Endothelial cell of umbilical vein (primary cell): ENCODE results near the gene HEYL. TPM values are rescaled to one million over a fixed set of nuclear protein-coding genes. Genes with fewer than 3 reads are reported as not detected.

Experiments used
- BruUV-seq: library from RNA; stranded (reverse); fragments of 400-500 nt; replicated peaks from 2 replicates; lab custom pipeline; 2021; lab: Mats Ljungman, UMichigan
- CTCF ChIA-PET: fragments of 300-600, 350-600 bp; sonication (Branson Sonifier 250); formaldehyde crosslinking; loops from one replicate; lab custom pipeline; 2021; ENCODE audit warnings: antibody characterized with exemption, inconsistent platforms; lab: Charles Lee
- POLR2A ChIA-PET: fragments of 300-600, 350-600 bp; sonication (Branson Sonifier 250); formaldehyde crosslinking; loops from one replicate; lab custom pipeline; 2021; ENCODE audit warnings: antibody characterized with exemption, inconsistent platforms; lab: Charles Lee
- DNase-seq: peaks from one replicate; pipeline ENCODE4 v3.0.0-alpha.2; 2011; ENCODE audit warnings: low read depth, low spot score
- FAIRE-seq: peaks from 2 replicates; lab custom pipeline; 2011; peaks lifted over from hg19 to GRCh38; lab: Jason Lieb, UNC
- H2AFZ ChIP-seq: 2 replicates; pipeline ENCODE4 v1.6.0; 2012; ENCODE audit warnings: low read depth, low read length, control low read depth, inconsistent platforms
- H3K27ac ChIP-seq: 2 replicates; pipeline ENCODE4 v1.5.1; 2011; ENCODE audit warnings: low read depth, mild to moderate bottlenecking, control low read depth, low read length, moderate library complexity; ENCODE audit not compliant: insufficient read depth
- H3K27me3 ChIP-seq, 2 experiments: 2 replicates each; pipeline versions ENCODE4 v1.6.0 to v1.6.1; 2011; ENCODE audit warnings: low read length in 2 of 2, mixed read lengths in 1 of 2; ENCODE audit not compliant: control insufficient read depth in 2 of 2, insufficient read depth in 2 of 2
- H3K36me3 ChIP-seq, 2 experiments: 2 replicates in 1 of 2; 3 replicates in 1 of 2; pipeline ENCODE4 v1.5.1; 2011; ENCODE audit warnings: low read length in 2 of 2, mild to moderate bottlenecking in 1 of 2, moderate library complexity in 1 of 2; ENCODE audit not compliant: control insufficient read depth in 2 of 2, insufficient read depth in 2 of 2; ENCODE audit errors: extremely low read depth in 1 of 2
- H3K4me1 ChIP-seq: 3 replicates; pipeline ENCODE4 v1.5.1; 2011; ENCODE audit warnings: mild to moderate bottlenecking, low read length; ENCODE audit not compliant: control insufficient read depth, insufficient read depth; ENCODE audit errors: extremely low read depth
- H3K4me2 ChIP-seq: 2 replicates; pipeline ENCODE4 v1.6.1; 2011; ENCODE audit warnings: low read length, control low read depth, mixed read lengths; ENCODE audit not compliant: insufficient read depth
- H3K4me3 ChIP-seq, 3 experiments: fragments of 200-600 bp in 1 of 3; sonication (generic), shearing (Covaris generic) in 1 of 3; replicated peaks in 1 of 3; 2 replicates each; pipeline ENCODE4 v1.5.1; 2011 to 2016; ENCODE audit warnings: control low read depth in 3 of 3, low read length in 3 of 3, mild to moderate bottlenecking in 2 of 3, inconsistent platforms in 1 of 3, low read depth in 1 of 3, moderate library complexity in 1 of 3; ENCODE audit not compliant: insufficient read depth in 1 of 3
- H3K79me2 ChIP-seq: 2 replicates; pipeline ENCODE4 v1.6.0; 2012; ENCODE audit warnings: low read length, inconsistent platforms; ENCODE audit not compliant: control insufficient read depth, insufficient read depth
- H3K9ac ChIP-seq: replicated peaks from 2 replicates; pipeline ENCODE3; 2011; ENCODE audit warnings: low read length, control low read depth; ENCODE audit not compliant: insufficient read depth; ENCODE audit errors: extremely low read depth
- H3K9me1 ChIP-seq: replicated peaks from 3 replicates; pipeline ENCODE4 v1.6.0; 2011; ENCODE audit warnings: mild to moderate bottlenecking, low read length; ENCODE audit not compliant: control insufficient read depth, insufficient read depth; ENCODE audit errors: extremely low read depth
- H3K9me3 ChIP-seq: replicated peaks from 2 replicates; pipeline ENCODE4 v1.5.1; 2012; ENCODE audit warnings: low read length, inconsistent platforms; ENCODE audit not compliant: control insufficient read depth, insufficient read depth
- H4K20me1 ChIP-seq: replicated peaks from 2 replicates; pipeline ENCODE3; 2011; ENCODE audit warnings: mild to moderate bottlenecking, low read length; ENCODE audit not compliant: control insufficient read depth, insufficient read depth; ENCODE audit errors: extremely low read depth
- EZH2 ChIP-seq: IDR thresholded peaks from 2 replicates; pipeline ENCODE4 v1.6.1; 2012; ENCODE audit warnings: borderline replicate concordance, low read depth, mild to moderate bottlenecking, moderate library complexity, low read length, inconsistent platforms; ENCODE audit not compliant: severe bottlenecking
- FOS ChIP-seq: IDR thresholded peaks from 2 replicates; pipeline ENCODE4 v1.6.1; 2011; ENCODE audit warnings: mild to moderate bottlenecking, low read length, moderate library complexity, borderline replicate concordance; ENCODE audit not compliant: insufficient read depth
- POLR2AphosphoS5 ChIP-seq: IDR thresholded peaks from 2 replicates; pipeline ENCODE4 v1.6.1; 2012; ENCODE audit warnings: low read depth, mild to moderate bottlenecking, control low read depth, low read length, moderate library complexity; ENCODE audit not compliant: insufficient read depth
- dilution Hi-C: fragments of 300-500 bp; cut with MboI; formaldehyde crosslinking; loops from one replicate; pipeline ENCODE4 v1.15.0; 2019; ENCODE audit warnings: low sequenced_read_pairs; ENCODE audit not compliant: extremely low pct_ligation_motif_present
- intact Hi-C: fragments of 100-400 bp; cut with micrococcal nuclease; formaldehyde crosslinking; loops from one replicate; pipeline ENCODE4 v1.10.0; 2022
- polyA plus RNA-seq, 4 experiments: library from polyadenylated mRNA; depleted of rRNA in 3 of 4; stranded (reverse) in 3 of 4; unstranded in 1 of 4; fragments of >200 nt; gene quantifications; 2 replicates each; pipeline versions ENCODE4 v1.2.1 to v1.2.3, GENCODE V29; 2011 to 2012; ENCODE audit warnings: missing spikeins in 1 of 4
- total RNA-seq: library from RNA; stranded (reverse); gene quantifications from 2 replicates; pipeline ENCODE4 v1.2.3, GENCODE V29; 2021
- TF ChIP-seq, protein P1 (sequence below), 2 donors: IDR thresholded peaks; 1 replicate in 1 of 2; 2 replicates in 1 of 2; pipeline ENCODE4 v1.5.1; 2011; ENCODE audit warnings: low read length in 2 of 2, mild to moderate bottlenecking in 2 of 2, moderate library complexity in 2 of 2, control low read depth in 1 of 2, inconsistent platforms in 1 of 2, low read depth in 1 of 2; ENCODE audit not compliant: insufficient read depth in 1 of 2; ENCODE audit errors: extremely low read depth in 1 of 2
- TF ChIP-seq, protein P2 (sequence below): IDR thresholded peaks from 2 replicates; pipeline ENCODE4 v1.6.1; 2011; ENCODE audit not compliant: insufficient read depth, insufficient read length

Gene HEYL
- total and polyA plus RNA-seq, 2 donors (not counting 3 experiments of a cell fraction or from before 2014, with no cell fraction given), result not detected

GRCh38 chr1:39652554-39652953, 13.1 kb upstream of the HEYL start:
- dilution Hi-C loops, result no loop called here
- H3K9ac ChIP-seq, result no peak overlapping the region
- H3K4me1 ChIP-seq, result no peaks in the 10 kb centered on the region
- H3K4me3 ChIP-seq, result no peak overlapping the region
- POLR2A ChIA-PET, result no interaction called here
- TF ChIP-seq EZH2 (no peak), FOS (no peak), POLR2AphosphoS5 (no peak)
- TF ChIP-seq, protein P1, sequence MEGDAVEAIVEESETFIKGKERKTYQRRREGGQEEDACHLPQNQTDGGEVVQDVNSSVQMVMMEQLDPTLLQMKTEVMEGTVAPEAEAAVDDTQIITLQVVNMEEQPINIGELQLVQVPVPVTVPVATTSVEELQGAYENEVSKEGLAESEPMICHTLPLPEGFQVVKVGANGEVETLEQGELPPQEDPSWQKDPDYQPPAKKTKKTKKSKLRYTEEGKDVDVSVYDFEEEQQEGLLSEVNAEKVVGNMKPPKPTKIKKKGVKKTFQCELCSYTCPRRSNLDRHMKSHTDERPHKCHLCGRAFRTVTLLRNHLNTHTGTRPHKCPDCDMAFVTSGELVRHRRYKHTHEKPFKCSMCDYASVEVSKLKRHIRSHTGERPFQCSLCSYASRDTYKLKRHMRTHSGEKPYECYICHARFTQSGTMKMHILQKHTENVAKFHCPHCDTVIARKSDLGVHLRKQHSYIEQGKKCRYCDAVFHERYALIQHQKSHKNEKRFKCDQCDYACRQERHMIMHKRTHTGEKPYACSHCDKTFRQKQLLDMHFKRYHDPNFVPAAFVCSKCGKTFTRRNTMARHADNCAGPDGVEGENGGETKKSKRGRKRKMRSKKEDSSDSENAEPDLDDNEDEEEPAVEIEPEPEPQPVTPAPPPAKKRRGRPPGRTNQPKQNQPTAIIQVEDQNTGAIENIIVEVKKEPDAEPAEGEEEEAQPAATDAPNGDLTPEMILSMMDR (IDR thresholded peaks at IDR 0.05; ENCODE audit: extremely low read depth in 1 of 2, insufficient read depth in 1 of 2, low read depth in 1 of 2, low read length in 2 of 2), result no peak
- TF ChIP-seq, protein P2, sequence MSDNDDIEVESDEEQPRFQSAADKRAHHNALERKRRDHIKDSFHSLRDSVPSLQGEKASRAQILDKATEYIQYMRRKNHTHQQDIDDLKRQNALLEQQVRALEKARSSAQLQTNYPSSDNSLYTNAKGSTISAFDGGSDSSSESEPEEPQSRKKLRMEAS, result no peak
- no peak overlapping the region for H3K4me2 ChIP-seq
- peaks cover 13 to 19% of the 10 kb centered on the region in 2 experiments for H3K27me3 ChIP-seq
- no peaks in the 10 kb centered on the region for H3K9me3 ChIP-seq
- no peak overlapping the region for H2AFZ ChIP-seq
- CTCF ChIA-PET, result interaction anchor here (1.2 to 9.7 kb wide), 5 partner anchors 14 to 56 kb away, joined by 3 to 440 read pairs (median 4); partner anchors contain the start of gene HEYL
- FAIRE-seq (no peak), DNase-seq (no peak)
- H3K36me3 ChIP-seq, result no peaks in the 10 kb centered on the region
- BruUV-seq, result no TSS peak
- no peaks in the 10 kb centered on the region for H3K9me1 ChIP-seq
- no peaks in the 10 kb centered on the region for H4K20me1 ChIP-seq
- H3K27ac ChIP-seq, result no peak overlapping the region
- intact Hi-C loops, result loop anchor here (5.0 kb wide), 1 partner anchor 70 kb away; no protein-coding TSS in a partner anchor
- no peaks in the 10 kb centered on the region for H3K79me2 ChIP-seq
